HepG2 (cell line): Measurements from ENCODE around the gene TBCCD1. TPM values are rescaled to one million over a fixed set of nuclear protein-coding genes. Genes with fewer than 3 reads are reported as not detected.
A peak's percentile ranks its signal among the peaks of the same experiment; 100 is the strongest.
"Not testable (repeated sequence)": the region's sequence is repeated elsewhere in the genome, so short reads cannot be mapped to it uniquely, and the experiment has no call there.

Experiments
- ATAC-seq: fragments of 200-7000 bp; cut with Tn5 transposase; 3 replicates; pipeline ENCODE4 v1.9.1; 2020; ENCODE audit warnings: mild to moderate bottlenecking, moderate library complexity
- BruUV-seq: library from RNA; stranded (reverse); fragments of 400-500 nt; replicated peaks from 2 replicates; lab custom pipeline; 2021; lab: Mats Ljungman, UMichigan
- CTCF ChIA-PET: fragments of 300-600 bp; formaldehyde crosslinking; extraction: SDS; loops from one replicate; lab custom pipeline; 2021; ENCODE audit warnings: low total read pairs, inconsistent platforms, low intra/inter-chr PET ratio; lab: Yijun Ruan, JAX
- POLR2A ChIA-PET: fragments of 350-600 bp; sonication (Branson Sonifier 250); formaldehyde crosslinking; loops from one replicate; lab custom pipeline; 2020; ENCODE audit warnings: antibody characterized with exemption, inconsistent platforms; lab: Yijun Ruan, JAX
- DNase-seq: peaks from one replicate; pipeline ENCODE4 v3.0.0-alpha.2; 2015; ENCODE audit warnings: low spot score
- FAIRE-seq: peaks from 3 replicates; lab custom pipeline; 2011; peaks lifted over from hg19 to GRCh38; lab: Jason Lieb, UNC
- H2AFZ ChIP-seq: one replicate; pipeline ENCODE4 v1.6.1; 2011; ENCODE audit warnings: low read length, inconsistent platforms
- H3K27ac ChIP-seq: fragments of 300-600 bp; 3 replicates; pipeline ENCODE4 v1.8.0; 2011; ENCODE audit warnings: mixed run types, mild to moderate bottlenecking, mixed read lengths, low read length, inconsistent platforms; ENCODE audit not compliant: insufficient read depth; ENCODE audit errors: extremely low read length
- H3K27me3 ChIP-seq, 2 experiments: fragments of 200-600 bp in 1 of 2; 2 replicates in 1 of 2; 3 replicates in 1 of 2; pipeline versions ENCODE4 v1.6.0 to v1.8.0; 2011; ENCODE audit warnings: low read length in 2 of 2, mild to moderate bottlenecking in 2 of 2, moderate library complexity in 2 of 2, inconsistent platforms in 1 of 2; ENCODE audit not compliant: insufficient read depth in 2 of 2, control insufficient read depth in 1 of 2
- H3K36me3 ChIP-seq, 2 experiments: fragments of 200-600 bp in 1 of 2; replicated peaks in 1 of 2; 2 replicates in 1 of 2; 3 replicates in 1 of 2; pipeline versions ENCODE4 v1.5.1 to v1.8.0; 2011; ENCODE audit warnings: low read length in 2 of 2, inconsistent platforms in 1 of 2; ENCODE audit not compliant: insufficient read depth in 2 of 2, control insufficient read depth in 1 of 2
- H3K4me1 ChIP-seq: 2 replicates; pipeline ENCODE4 v1.5.1; 2012; ENCODE audit warnings: low read length, inconsistent platforms; ENCODE audit not compliant: insufficient read depth
- H3K4me2 ChIP-seq: 2 replicates; pipeline ENCODE4 v1.6.0; 2011; ENCODE audit warnings: low read depth, low read length, inconsistent platforms
- H3K4me3 ChIP-seq, 3 experiments: fragments of 200-600 bp in 1 of 3; sonication (generic), shearing (Covaris generic) in 1 of 3; replicated peaks in 1 of 3; 2 replicates each; pipeline ENCODE4 v1.5.1; 2011 to 2016; ENCODE audit warnings: low read length in 3 of 3, inconsistent platforms in 2 of 3, low read depth in 2 of 3, mild to moderate bottlenecking in 2 of 3, control low read depth in 1 of 3, mixed read lengths in 1 of 3; ENCODE audit not compliant: insufficient read depth in 1 of 3
- H3K79me2 ChIP-seq: one replicate; pipeline ENCODE4 v1.6.1; 2011; ENCODE audit warnings: low read length, inconsistent platforms; ENCODE audit not compliant: insufficient read depth
- H3K9ac ChIP-seq: 2 replicates; pipeline ENCODE4 v1.6.0; 2011; ENCODE audit warnings: mild to moderate bottlenecking, low read depth, low read length, inconsistent platforms; ENCODE audit not compliant: insufficient read depth
- H3K9me3 ChIP-seq: 2 replicates; pipeline ENCODE4 v1.5.1; 2012; ENCODE audit warnings: mild to moderate bottlenecking, low read length
- H4K20me1 ChIP-seq: 2 replicates; pipeline ENCODE4 v1.6.0; 2011; ENCODE audit warnings: inconsistent platforms, mild to moderate bottlenecking, low read length, moderate library complexity; ENCODE audit not compliant: insufficient read depth
- ATF7-NPFF ChIP-seq: sonication (generic); formaldehyde crosslinking; IDR thresholded peaks from 2 replicates; pipeline ENCODE4 v1.8.1; 2023; ENCODE audit warnings: mild to moderate bottlenecking, low read depth, missing genetic modification reagents, moderate library complexity
- ZNF33B ChIP-seq: sonication (generic); formaldehyde crosslinking; IDR thresholded peaks from 2 replicates; pipeline ENCODE4 v1.5.1; 2020; ENCODE audit warnings: mild to moderate bottlenecking, missing genetic modification reagents
- WGBS: methylation state at CpG from one replicate; pipeline ENCODE4 v1.1.6; 2017; ENCODE audit warnings: low lambda C conversion rate; 5-methylcytosine and 5-hydroxymethylcytosine counted together
- in situ Hi-C: cut with HindIII; loops from 2 replicates; pipeline ENCODE4 v1.10.0; 2017; ENCODE audit warnings: low pct_unique_long_range_greater_than_20kb; ENCODE audit not compliant: extremely low pct_ligation_motif_present
- intact Hi-C: fragments of 100-400 bp; cut with micrococcal nuclease; formaldehyde crosslinking; loops from one replicate; pipeline ENCODE4 v1.10.0; 2022; ENCODE audit not compliant: unreplicated experiment
- polyA plus RNA-seq, 8 experiments: library from polyadenylated mRNA; depleted of rRNA in 3 of 8; stranded (reverse) in 7 of 8; unstranded in 1 of 8; fragments of >200 nt; fragmentation: Illumina TruSeq in 4 of 8; extraction: Trizol in 4 of 8; gene quantifications; 2 replicates each; pipeline versions ENCODE4 v1.2.1 to v1.2.3, GENCODE V29; 2011 to 2016; ENCODE audit warnings: low read depth in 4 of 8, missing spikeins in 1 of 8, mixed read lengths in 1 of 8; ENCODE audit not compliant: insufficient read depth in 1 of 8
- total RNA-seq, 5 experiments: library from RNA; depleted of rRNA; stranded (reverse); fragments of >200 nt; fragmentation: Illumina TruSeq; extraction: Trizol; gene quantifications; 2 replicates each; pipeline ENCODE4 v1.2.3, GENCODE V29; 2016; ENCODE audit warnings: low read depth in 1 of 5

Gene TBCCD1
- total and polyA plus RNA-seq, 2 of the 13 experiments (the other 11 are each of a cell fraction or from before 2014, with no cell fraction given) = 13.6 to 16.2 TPM

- Histone ChIP-seq H3K4me3 (peak overlapping the region; percentile 81 to 100 (median 88)), H3K4me1 (peaks cover 62% of the 10 kb centered on the region), H3K9ac (peak overlapping the region; percentile 80), H3K36me3 (peaks cover 1 to 22% of the 10 kb centered on the region in 2 experiments), H3K4me2 (peak overlapping the region; percentile 95), H2AFZ (no peak overlapping the region), H3K79me2 (peaks cover 51% of the 10 kb centered on the region), H4K20me1 (no peaks in the 10 kb centered on the region), H3K27ac (peak overlapping the region; percentile 79), H3K9me3 (no peaks in the 10 kb centered on the region), H3K27me3 (no peaks in the 10 kb centered on the region; a peak in 1 of 5 replicates)
- in situ Hi-C loops (no loop called here), intact Hi-C loops (loop anchor here (2.0 kb wide), 1 partner anchor 43 kb away; the partner anchor contains the start of gene AHSG)
- BruUV-seq = TSS peak; percentile 91
- TF ChIP-seq ATF7-NPFF (0 out of 2 replicates have a peak, but pooled peaks have one; percentile 2), ZNF33B (CRISPR knock-in tag) (no peak)
- WGBS = under 1% methylated on average over 7 of the region's 7 CpGs
- ATAC-seq = no peak
- FAIRE-seq = no peak
- no peak for DNase-seq
- ChIA-PET CTCF (no interaction called here), POLR2A (interaction anchor here (0.6 to 6.5 kb wide), 22 partner anchors 10 to 632 kb away, joined by 3 to 111 read pairs (median 4); partner anchors contain the start of genes AHSG, EIF4A2, ETV5 and TRA2B)
Observed at GRCh38 chr3:186569779-186570095, 2.6 kb upstream of the TBCCD1 start.

DNA sequence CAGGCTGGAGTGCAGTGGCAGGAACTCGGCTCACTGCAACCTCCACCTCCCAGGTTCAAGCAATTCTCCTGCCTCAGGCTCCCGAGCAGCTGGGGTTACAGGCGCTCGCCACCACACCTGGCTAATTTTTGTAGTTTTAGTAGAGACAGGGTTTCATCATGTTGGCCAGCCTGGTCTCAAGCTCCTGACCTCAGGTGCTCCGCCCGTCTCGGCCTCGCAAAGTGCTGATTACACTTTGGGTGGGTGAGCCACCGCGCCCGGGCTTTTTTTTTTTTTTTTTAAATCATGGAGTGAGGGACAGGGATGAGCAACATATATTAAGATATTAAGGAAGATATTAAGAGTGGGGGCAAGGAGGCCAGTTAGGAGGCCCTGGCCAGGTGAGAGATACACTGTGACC lies 2.2 kb upstream of the TBCCD1 start:
- FAIRE-seq, DNase-seq, H3K9me3 ChIP-seq, H3K27me3 ChIP-seq, H2AFZ ChIP-seq, BruUV-seq, ATAC-seq, CTCF ChIA-PET, intact Hi-C loops, in situ Hi-C loops, H4K20me1 ChIP-seq: not testable (repeated sequence)
- Histone ChIP-seq H3K36me3 (peaks cover 1 to 19% of the 10 kb centered on the region in 2 experiments), H3K4me1 (peaks cover 62% of the 10 kb centered on the region), H3K4me3 (peak overlapping the region; percentile 81 to 100 (median 88)), H3K9ac (peak overlapping the region; percentile 80), H3K4me2 (peak overlapping the region; percentile 95), H3K79me2 (peaks cover 54% of the 10 kb centered on the region), H3K27ac (peak overlapping the region; percentile 79)
- WGBS = under 1% methylated on average over 11 of the region's 11 CpGs
- POLR2A ChIA-PET = interaction anchor here (0.6 to 6.5 kb wide), 5 partner anchors 10 to 229 kb away, joined by 3 to 111 read pairs (median 5); partner anchors contain the start of gene AHSG
